Measurements from ENCODE around the gene TCF4. TPM values are rescaled to one million over a fixed set of nuclear protein-coding genes. Genes with fewer than 3 reads are reported as not detected.

The TCF4 gene
- polyA plus RNA-seq, 1 of the 3 experiments (the other 2 are of a cell fraction), result 39.1 TPM

DNA sequence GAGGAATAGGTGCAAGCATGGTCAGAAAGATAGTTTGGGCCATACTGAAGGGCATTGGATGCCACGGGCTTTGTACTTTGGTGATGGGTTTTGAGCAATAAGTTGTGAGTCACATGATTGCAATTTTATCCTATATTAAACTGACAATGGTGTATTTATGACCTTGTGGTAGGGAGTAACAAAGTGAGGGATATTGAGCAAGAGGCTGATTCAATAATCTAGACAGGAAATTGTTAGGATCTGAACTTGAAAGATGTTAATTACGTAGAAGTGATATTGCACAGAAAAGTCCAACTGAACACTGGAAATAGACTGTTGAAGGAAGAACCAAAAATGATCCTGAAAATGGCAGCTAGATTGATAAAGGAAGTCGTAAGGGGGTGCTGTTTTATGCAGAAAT, 46.6 kb upstream of the TCF4 start (continued):
- TF ChIP-seq, protein P1, sequence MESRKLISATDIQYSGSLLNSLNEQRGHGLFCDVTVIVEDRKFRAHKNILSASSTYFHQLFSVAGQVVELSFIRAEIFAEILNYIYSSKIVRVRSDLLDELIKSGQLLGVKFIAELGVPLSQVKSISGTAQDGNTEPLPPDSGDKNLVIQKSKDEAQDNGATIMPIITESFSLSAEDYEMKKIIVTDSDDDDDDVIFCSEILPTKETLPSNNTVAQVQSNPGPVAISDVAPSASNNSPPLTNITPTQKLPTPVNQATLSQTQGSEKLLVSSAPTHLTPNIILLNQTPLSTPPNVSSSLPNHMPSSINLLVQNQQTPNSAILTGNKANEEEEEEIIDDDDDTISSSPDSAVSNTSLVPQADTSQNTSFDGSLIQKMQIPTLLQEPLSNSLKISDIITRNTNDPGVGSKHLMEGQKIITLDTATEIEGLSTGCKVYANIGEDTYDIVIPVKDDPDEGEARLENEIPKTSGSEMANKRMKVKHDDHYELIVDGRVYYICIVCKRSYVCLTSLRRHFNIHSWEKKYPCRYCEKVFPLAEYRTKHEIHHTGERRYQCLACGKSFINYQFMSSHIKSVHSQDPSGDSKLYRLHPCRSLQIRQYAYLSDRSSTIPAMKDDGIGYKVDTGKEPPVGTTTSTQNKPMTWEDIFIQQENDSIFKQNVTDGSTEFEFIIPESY (IDR thresholded peaks at IDR 0.05; ENCODE audit: borderline replicate concordance, low read depth), result no peak
- TF ChIP-seq FOXM1 (IDR thresholded peaks at IDR 0.05; ENCODE audit: low read depth) (no peak), RXRA (IDR thresholded peaks at IDR 0.05; ENCODE audit: borderline replicate concordance, low read depth) (no peak), NRF1 (IDR thresholded peaks at IDR 0.05; ENCODE audit: low read depth, low read length) (no peak), SIN3A (IDR thresholded peaks at IDR 0.05; ENCODE audit: borderline replicate concordance, low read depth, low read length) (no peak), ELF1 (IDR thresholded peaks at IDR 0.05) (no peak), EZH2phosphoT487 (IDR thresholded peaks at IDR 0.05; ENCODE audit: borderline replicate concordance, low read depth) (no peak), JUND (IDR thresholded peaks at IDR 0.05) (no peak)
- TF ChIP-seq, protein P2, sequence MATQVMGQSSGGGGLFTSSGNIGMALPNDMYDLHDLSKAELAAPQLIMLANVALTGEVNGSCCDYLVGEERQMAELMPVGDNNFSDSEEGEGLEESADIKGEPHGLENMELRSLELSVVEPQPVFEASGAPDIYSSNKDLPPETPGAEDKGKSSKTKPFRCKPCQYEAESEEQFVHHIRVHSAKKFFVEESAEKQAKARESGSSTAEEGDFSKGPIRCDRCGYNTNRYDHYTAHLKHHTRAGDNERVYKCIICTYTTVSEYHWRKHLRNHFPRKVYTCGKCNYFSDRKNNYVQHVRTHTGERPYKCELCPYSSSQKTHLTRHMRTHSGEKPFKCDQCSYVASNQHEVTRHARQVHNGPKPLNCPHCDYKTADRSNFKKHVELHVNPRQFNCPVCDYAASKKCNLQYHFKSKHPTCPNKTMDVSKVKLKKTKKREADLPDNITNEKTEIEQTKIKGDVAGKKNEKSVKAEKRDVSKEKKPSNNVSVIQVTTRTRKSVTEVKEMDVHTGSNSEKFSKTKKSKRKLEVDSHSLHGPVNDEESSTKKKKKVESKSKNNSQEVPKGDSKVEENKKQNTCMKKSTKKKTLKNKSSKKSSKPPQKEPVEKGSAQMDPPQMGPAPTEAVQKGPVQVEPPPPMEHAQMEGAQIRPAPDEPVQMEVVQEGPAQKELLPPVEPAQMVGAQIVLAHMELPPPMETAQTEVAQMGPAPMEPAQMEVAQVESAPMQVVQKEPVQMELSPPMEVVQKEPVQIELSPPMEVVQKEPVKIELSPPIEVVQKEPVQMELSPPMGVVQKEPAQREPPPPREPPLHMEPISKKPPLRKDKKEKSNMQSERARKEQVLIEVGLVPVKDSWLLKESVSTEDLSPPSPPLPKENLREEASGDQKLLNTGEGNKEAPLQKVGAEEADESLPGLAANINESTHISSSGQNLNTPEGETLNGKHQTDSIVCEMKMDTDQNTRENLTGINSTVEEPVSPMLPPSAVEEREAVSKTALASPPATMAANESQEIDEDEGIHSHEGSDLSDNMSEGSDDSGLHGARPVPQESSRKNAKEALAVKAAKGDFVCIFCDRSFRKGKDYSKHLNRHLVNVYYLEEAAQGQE (IDR thresholded peaks at IDR 0.05; ENCODE audit: low read depth, low read length), result no peak

DNA sequence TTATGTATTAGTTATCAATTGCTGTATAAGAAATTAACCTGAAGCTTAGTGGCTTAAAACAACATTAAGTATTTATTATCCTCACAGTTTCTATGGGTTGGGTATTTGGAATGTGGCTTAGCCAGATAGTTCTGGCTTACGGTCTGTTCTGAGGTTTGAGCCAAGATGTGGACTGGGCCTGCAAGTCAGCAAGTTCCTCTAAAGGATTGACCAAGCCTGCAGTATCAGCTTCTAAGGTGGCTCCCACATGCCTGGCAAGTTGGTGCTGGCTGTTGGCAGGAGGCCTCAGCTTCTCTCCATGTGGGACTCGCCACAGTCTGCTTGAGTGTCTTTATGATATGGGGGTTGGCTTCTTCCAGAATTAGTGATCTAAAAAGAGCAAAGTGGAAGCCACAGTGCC, 45.0 kb upstream of the TCF4 start:
- no peaks in the 10 kb centered on the region for H4K20me1 ChIP-seq (ENCODE audit: insufficient read depth)
- ChIA-PET POLR2A (no interaction called here), CTCF (no interaction called here)
- H2AFZ ChIP-seq (ENCODE audit: low read depth), result no peak overlapping the region
- no peak overlapping the region for H3K27ac ChIP-seq (ENCODE audit: low read depth in 2 of 2, low read length in 1 of 2)
- no peak overlapping the region for H3K9ac ChIP-seq
- H3K4me1 ChIP-seq (ENCODE audit: control insufficient read depth in 1 of 2, insufficient read depth in 2 of 2, low read depth in 1 of 2, low read length in 1 of 2), result no peaks in the 10 kb centered on the region; a peak in 1 of 4 replicates
- TF ChIP-seq SIN3A (IDR thresholded peaks at IDR 0.05; ENCODE audit: borderline replicate concordance, low read depth, low read length) (no peak), RCOR1 (IDR thresholded peaks at IDR 0.05; ENCODE audit: low read length) (no peak)
- H3K4me3 ChIP-seq (ENCODE audit: low read depth in 2 of 2, low read length in 1 of 2), result no peak overlapping the region
- no peaks in the 10 kb centered on the region for H3K36me3 ChIP-seq (replicated peaks in 1 of 2; ENCODE audit: control insufficient read depth in 1 of 2, insufficient read depth in 2 of 2, low read length in 1 of 2)
- no peaks in the 10 kb centered on the region for H3K27me3 ChIP-seq (ENCODE audit: insufficient read depth)
- H3K79me2 ChIP-seq (ENCODE audit: insufficient read depth), result no peaks in the 10 kb centered on the region
- no peaks in the 10 kb centered on the region for H3K9me3 ChIP-seq
- no peaks in the 10 kb centered on the region for H3K9me2 ChIP-seq
- no peak for DNase-seq
- H3F3A ChIP-seq (replicated peaks; ENCODE audit: insufficient read depth), result no peaks in the 10 kb centered on the region
- no peak overlapping the region for H3K4me2 ChIP-seq
- 90% methylated on average over 1 of the region's 2 CpGs for WGBS (ENCODE audit: low lambda C conversion rate)

DNA sequence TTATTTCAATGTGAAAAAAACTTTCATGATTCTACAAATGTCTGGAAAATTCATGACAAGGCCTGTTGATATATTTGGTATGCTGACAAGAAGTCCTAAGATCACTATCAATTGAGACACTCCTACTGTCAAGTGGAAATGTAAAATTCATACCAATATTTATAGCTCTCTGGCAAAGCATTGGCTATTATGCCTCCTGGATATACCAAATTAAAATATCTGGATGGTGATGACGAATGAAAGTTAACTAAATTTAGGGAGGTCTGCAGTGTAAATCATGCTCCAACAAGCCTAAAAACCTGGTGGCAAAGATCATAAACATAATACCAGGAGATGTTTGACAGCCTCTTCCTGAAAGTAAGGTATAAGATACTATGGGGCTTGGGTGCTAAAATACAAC, 41.1 kb upstream of the TCF4 start:
- Histone ChIP-seq H3K9ac (no peak overlapping the region), H3K9me2 (no peaks in the 10 kb centered on the region), H2AFZ (ENCODE audit: low read depth) (0 out of 2 replicates have a peak overlapping the region, but pooled peaks have one; percentile 18), H3K79me2 (ENCODE audit: insufficient read depth) (no peaks in the 10 kb centered on the region), H3K36me3 (replicated peaks in 1 of 2; ENCODE audit: control insufficient read depth in 1 of 2, insufficient read depth in 2 of 2, low read length in 1 of 2) (no peaks in the 10 kb centered on the region), H3K4me1 (ENCODE audit: control insufficient read depth in 1 of 2, insufficient read depth in 2 of 2, low read depth in 1 of 2, low read length in 1 of 2) (no peaks in the 10 kb centered on the region), H4K20me1 (ENCODE audit: insufficient read depth) (no peaks in the 10 kb centered on the region), H3F3A (replicated peaks; ENCODE audit: insufficient read depth) (no peaks in the 10 kb centered on the region), H3K27ac (ENCODE audit: low read depth in 2 of 2, low read length in 1 of 2) (no peak overlapping the region; a peak in 1 of 4 replicates), H3K9me3 (no peaks in the 10 kb centered on the region), H3K4me3 (ENCODE audit: low read depth in 2 of 2, low read length in 1 of 2) (no peak overlapping the region), H3K4me2 (no peak overlapping the region), H3K27me3 (ENCODE audit: insufficient read depth) (no peaks in the 10 kb centered on the region)
- DNase-seq, result no peak
- TF ChIP-seq MEF2A (IDR thresholded peaks at IDR 0.05; ENCODE audit: borderline replicate concordance, low read depth) (no peak), EP300 (IDR thresholded peaks at IDR 0.05; ENCODE audit: borderline replicate concordance in 1 of 2, low read depth in 1 of 2, low read length in 1 of 2) (peak in 1 of 2 experiments; percentile 46; a peak in 2 of 4 replicates), TCF12 (IDR thresholded peaks at IDR 0.05) (0 out of 2 replicates have a peak, but pooled peaks have one; percentile 12), ELF1 (IDR thresholded peaks at IDR 0.05) (no peak), TEAD4 (IDR thresholded peaks at IDR 0.05; ENCODE audit: borderline replicate concordance, insufficient read depth) (no peak), FOXJ3 (CRISPR knock-in tag; IDR thresholded peaks at IDR 0.05) (no peak), RFX5 (IDR thresholded peaks at IDR 0.05; ENCODE audit: low read length) (no peak), CHD2 (IDR thresholded peaks at IDR 0.05; ENCODE audit: low read length, partially characterized antibody) (no peak)
- TF ChIP-seq, protein P3, sequence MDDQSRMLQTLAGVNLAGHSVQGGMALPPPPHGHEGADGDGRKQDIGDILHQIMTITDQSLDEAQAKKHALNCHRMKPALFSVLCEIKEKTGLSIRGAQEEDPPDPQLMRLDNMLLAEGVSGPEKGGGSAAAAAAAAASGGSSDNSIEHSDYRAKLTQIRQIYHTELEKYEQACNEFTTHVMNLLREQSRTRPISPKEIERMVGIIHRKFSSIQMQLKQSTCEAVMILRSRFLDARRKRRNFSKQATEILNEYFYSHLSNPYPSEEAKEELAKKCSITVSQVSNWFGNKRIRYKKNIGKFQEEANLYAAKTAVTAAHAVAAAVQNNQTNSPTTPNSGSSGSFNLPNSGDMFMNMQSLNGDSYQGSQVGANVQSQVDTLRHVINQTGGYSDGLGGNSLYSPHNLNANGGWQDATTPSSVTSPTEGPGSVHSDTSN (IDR thresholded peaks at IDR 0.05), result peak; percentile 34; the same call in 1 of the 2 replicates
- ChIA-PET CTCF (no interaction called here), POLR2A (no interaction called here)
- WGBS (ENCODE audit: low lambda C conversion rate), result 35% methylated on average over 1 of the region's 1 CpG
